CD14-positive monocyte (primary cell): ENCODE data around the gene FXYD5. TPM values are rescaled to one million over a fixed set of nuclear protein-coding genes. Genes with fewer than 3 reads are reported as not detected.

Experiments
- DNase-seq, 3 donors: peaks; one replicate each; pipeline ENCODE4 v3.0.0-alpha.2; 2011 to 2022
- H2AFZ ChIP-seq: 2 replicates; pipeline ENCODE4 v1.6.0; 2012; ENCODE audit warnings: mild to moderate bottlenecking, low read depth, low read length, inconsistent platforms; ENCODE audit not compliant: insufficient read depth, poor library complexity, severe bottlenecking
- H3K27ac ChIP-seq, 2 donors: 1 replicate in 1 of 2; 2 replicates in 1 of 2; pipeline ENCODE4 v1.5.1; 2012 to 2013; ENCODE audit warnings: low read length in 2 of 2, control low read depth in 1 of 2, inconsistent platforms in 1 of 2, low read depth in 1 of 2, mild to moderate bottlenecking in 1 of 2
- H3K27me3 ChIP-seq, 2 donors: one replicate each; pipeline versions ENCODE4 v1.6.0 to v1.6.1; 2011 to 2013; ENCODE audit warnings: low read length in 2 of 2; ENCODE audit not compliant: control insufficient read depth in 2 of 2, insufficient read depth in 2 of 2
- H3K36me3 ChIP-seq, 2 donors: replicated peaks in 1 of 2; 1 replicate in 1 of 2; 2 replicates in 1 of 2; pipeline versions ENCODE4 v1.5.1 to v1.6.1; 2012 to 2013; ENCODE audit warnings: low read length in 2 of 2, control low read depth in 1 of 2, inconsistent platforms in 1 of 2, mild to moderate bottlenecking in 1 of 2; ENCODE audit not compliant: insufficient read depth in 2 of 2, control insufficient read depth in 1 of 2
- H3K4me1 ChIP-seq, 2 donors: 1 replicate in 1 of 2; 2 replicates in 1 of 2; pipeline versions ENCODE4 v1.5.1 to v1.6.1; 2012 to 2013; ENCODE audit warnings: low read length in 2 of 2, control low read depth in 1 of 2, inconsistent platforms in 1 of 2, mild to moderate bottlenecking in 1 of 2, moderate library complexity in 1 of 2; ENCODE audit not compliant: insufficient read depth in 2 of 2, control insufficient read depth in 1 of 2
- H3K4me2 ChIP-seq: replicated peaks from 2 replicates; pipeline ENCODE3; 2012; ENCODE audit warnings: low read length, moderate library complexity, mild to moderate bottlenecking; ENCODE audit not compliant: poor library complexity, severe bottlenecking; ENCODE audit errors: extremely low read depth
- H3K4me3 ChIP-seq, 3 experiments: fragments of 200-600 bp in 1 of 3; sonication (generic) in 1 of 3; replicated peaks in 1 of 3; 1 replicate in 2 of 3; 2 replicates in 1 of 3; pipeline ENCODE4 v1.5.1; 2011 to 2013; ENCODE audit warnings: low read length in 3 of 3, mild to moderate bottlenecking in 3 of 3, control low read depth in 2 of 3, low read depth in 2 of 3, inconsistent platforms in 1 of 3, moderate library complexity in 1 of 3
- H3K79me2 ChIP-seq: 2 replicates; pipeline ENCODE4 v1.6.0; 2012; ENCODE audit warnings: mild to moderate bottlenecking, control low read depth, inconsistent platforms, low read length, moderate library complexity; ENCODE audit not compliant: insufficient read depth
- H3K9ac ChIP-seq: 2 replicates; pipeline ENCODE4 v1.6.0; 2017; ENCODE audit warnings: low read length, mild to moderate bottlenecking; ENCODE audit not compliant: insufficient read depth, poor library complexity, severe bottlenecking
- H3K9me3 ChIP-seq, 2 donors: replicated peaks in 1 of 2; 1 replicate in 1 of 2; 2 replicates in 1 of 2; pipeline versions ENCODE4 v1.5.1 to v1.6.1; 2012 to 2013; ENCODE audit warnings: low read length in 2 of 2, control low read depth in 1 of 2; ENCODE audit not compliant: control insufficient read depth in 1 of 2, insufficient read depth in 1 of 2
- H4K20me1 ChIP-seq: 2 replicates; pipeline ENCODE4 v1.6.0; 2012; ENCODE audit warnings: mild to moderate bottlenecking, low read length, control low read depth, moderate library complexity; ENCODE audit not compliant: insufficient read depth
- H3K27ac Mint-ChIP-seq, 7 donors: one replicate each; pipeline ENCODE4 v1.8.0; 2020; ENCODE audit warnings: mild to moderate bottlenecking in 7 of 7, mixed read lengths in 7 of 7, moderate library complexity in 6 of 7, inconsistent platforms in 2 of 7
- H3K27me3 Mint-ChIP-seq, 3 donors: one replicate each; pipeline ENCODE4 v1.8.0; 2021 to 2022; ENCODE audit warnings: low read depth in 3 of 3, mild to moderate bottlenecking in 3 of 3, mixed read lengths in 3 of 3, moderate library complexity in 3 of 3, inconsistent platforms in 1 of 3
- H3K36me3 Mint-ChIP-seq, 2 donors: one replicate each; pipeline ENCODE4 v1.8.0; 2020; ENCODE audit warnings: mixed read lengths in 2 of 2, inconsistent platforms in 1 of 2, mild to moderate bottlenecking in 1 of 2
- H3K4me1 Mint-ChIP-seq: one replicate; pipeline ENCODE4 v1.8.0; 2020; ENCODE audit warnings: mild to moderate bottlenecking, mixed read lengths
- H3K4me3 Mint-ChIP-seq, 2 donors: one replicate each; pipeline ENCODE4 v1.8.0; 2020; ENCODE audit warnings: mild to moderate bottlenecking in 2 of 2, mixed read lengths in 2 of 2, moderate library complexity in 1 of 2
- H3K9me3 Mint-ChIP-seq, 7 donors: one replicate each; pipeline ENCODE4 v1.8.0; 2020 to 2022; ENCODE audit warnings: mixed read lengths in 7 of 7, mild to moderate bottlenecking in 6 of 7, moderate library complexity in 6 of 7, inconsistent platforms in 2 of 7
- WGBS: methylation state at CpG from one replicate; pipeline ENCODE4 v1.1.5; 2013; ENCODE audit warnings: missing lambda C conversion rate; ENCODE audit not compliant: insufficient coverage; 5-methylcytosine and 5-hydroxymethylcytosine counted together
- intact Hi-C, 2 donors: fragments of 100-400 bp; cut with micrococcal nuclease; formaldehyde crosslinking; loops; one replicate each; pipeline versions ENCODE4 v1.15.0 to v1.15.1; 2023
- polyA plus RNA-seq, 3 donors: library from polyadenylated mRNA; depleted of rRNA in 1 of 3; unstranded in 2 of 3; stranded (reverse) in 1 of 3; fragments of 300-500 nt in 2 of 3; fragments of >200 nt in 1 of 3; fragmentation: Illumina TruSeq in 2 of 3; gene quantifications; 1 replicate in 2 of 3; 2 replicates in 1 of 3; pipeline ENCODE4 v1.2.3, GENCODE V29; 2012 to 2021
- TF ChIP-seq, protein P1 (sequence below): fragments of 200-600 bp; IDR thresholded peaks from one replicate; pipeline ENCODE4 v1.8.0; 2022; ENCODE audit warnings: antibody characterized with exemption, mild to moderate bottlenecking

The FXYD5 gene
- polyA plus RNA-seq, 3 donors, result 204 to 673 (median 312) TPM

DNA sequence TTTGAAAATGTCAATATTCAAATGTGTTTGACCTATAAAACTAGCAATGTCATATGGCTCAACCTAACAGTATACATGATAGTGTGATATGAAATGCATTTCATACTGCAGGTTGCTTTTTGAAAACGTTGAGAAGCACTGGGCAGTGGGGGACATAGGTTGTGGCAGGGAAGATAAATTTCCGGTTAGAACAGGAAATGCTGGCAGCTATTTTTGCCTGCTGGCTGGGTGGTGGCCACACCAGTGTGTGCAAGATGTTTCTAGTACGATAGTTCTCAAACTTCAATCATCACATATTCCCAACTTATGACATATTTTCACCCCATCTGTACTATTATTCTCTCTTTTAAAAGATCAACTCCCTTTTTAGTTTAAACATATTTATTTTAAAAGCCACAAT, 17.2 kb downstream of the FXYD5 start:
- peaks cover 71% of the 10 kb centered on the region for H3K4me1 Mint-ChIP-seq
- peak in 1 of 3 donors; percentile 35 for DNase-seq
- peaks cover 6% of the 10 kb centered on the region for H3K79me2 ChIP-seq
- H3K27me3 ChIP-seq, result no peaks in the 10 kb centered on the region
- TF ChIP-seq, protein P1, sequence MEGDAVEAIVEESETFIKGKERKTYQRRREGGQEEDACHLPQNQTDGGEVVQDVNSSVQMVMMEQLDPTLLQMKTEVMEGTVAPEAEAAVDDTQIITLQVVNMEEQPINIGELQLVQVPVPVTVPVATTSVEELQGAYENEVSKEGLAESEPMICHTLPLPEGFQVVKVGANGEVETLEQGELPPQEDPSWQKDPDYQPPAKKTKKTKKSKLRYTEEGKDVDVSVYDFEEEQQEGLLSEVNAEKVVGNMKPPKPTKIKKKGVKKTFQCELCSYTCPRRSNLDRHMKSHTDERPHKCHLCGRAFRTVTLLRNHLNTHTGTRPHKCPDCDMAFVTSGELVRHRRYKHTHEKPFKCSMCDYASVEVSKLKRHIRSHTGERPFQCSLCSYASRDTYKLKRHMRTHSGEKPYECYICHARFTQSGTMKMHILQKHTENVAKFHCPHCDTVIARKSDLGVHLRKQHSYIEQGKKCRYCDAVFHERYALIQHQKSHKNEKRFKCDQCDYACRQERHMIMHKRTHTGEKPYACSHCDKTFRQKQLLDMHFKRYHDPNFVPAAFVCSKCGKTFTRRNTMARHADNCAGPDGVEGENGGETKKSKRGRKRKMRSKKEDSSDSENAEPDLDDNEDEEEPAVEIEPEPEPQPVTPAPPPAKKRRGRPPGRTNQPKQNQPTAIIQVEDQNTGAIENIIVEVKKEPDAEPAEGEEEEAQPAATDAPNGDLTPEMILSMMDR, result no peak
- peak overlapping the region in 4 of 7 donors; percentile 32 to 86 (median 34) for H3K27ac Mint-ChIP-seq
- peaks cover 31 to 44% of the 10 kb centered on the region in 2 donors for H3K36me3 Mint-ChIP-seq
- no peak overlapping the region for H2AFZ ChIP-seq
- H3K27me3 Mint-ChIP-seq, result no peaks in the 10 kb centered on the region
- peak overlapping the region in 1 of 2 donors; percentile 21 for H3K4me3 Mint-ChIP-seq
- peaks cover 0 to 5% (median 0%) of the 10 kb centered on the region in 7 donors for H3K9me3 Mint-ChIP-seq
- 0% methylated on average over 1 of the region's 3 CpGs for WGBS
- H3K9me3 ChIP-seq, result no peaks in the 10 kb centered on the region
- H3K4me3 ChIP-seq, result no peak overlapping the region
- intact Hi-C loops, result no loop called here
- peaks cover 20 to 33% of the 10 kb centered on the region in 2 donors for H3K36me3 ChIP-seq
- peak overlapping the region in 1 of 2 donors; percentile 57 for H3K27ac ChIP-seq
- H3K9ac ChIP-seq, result no peak overlapping the region
- H3K4me1 ChIP-seq, result peaks cover 46 to 61% of the 10 kb centered on the region in 2 donors
- H3K4me2 ChIP-seq, result peak overlapping the region; percentile 10
- H4K20me1 ChIP-seq, result peaks cover 6% of the 10 kb centered on the region

DNA sequence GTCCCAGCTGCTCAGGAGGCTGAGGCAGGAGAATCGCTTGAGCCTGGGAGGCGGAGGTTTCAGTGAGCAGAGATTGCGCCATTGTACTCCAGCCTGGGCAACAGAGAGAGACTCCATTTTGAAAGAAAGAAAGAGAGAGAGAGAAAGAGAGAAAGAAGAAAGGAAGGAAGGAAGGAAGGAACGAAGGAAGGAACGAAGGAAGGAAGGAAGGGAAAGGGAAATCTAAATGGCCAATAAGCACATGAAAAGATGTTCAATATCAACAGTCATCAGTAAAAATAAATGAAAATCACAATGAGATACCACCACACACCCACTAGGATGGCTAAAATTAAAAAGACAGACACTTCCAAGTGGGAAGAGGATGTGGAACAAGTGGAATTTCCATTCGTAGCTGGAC, 19.7 kb downstream of the FXYD5 start:
- Histone ChIP-seq H3K4me2 (no peak overlapping the region), H4K20me1 (no peaks in the 10 kb centered on the region), H3K27me3 (no peaks in the 10 kb centered on the region), H3K36me3 (peaks cover 7 to 14% of the 10 kb centered on the region in 2 donors), H3K9ac (no peak overlapping the region), H2AFZ (no peak overlapping the region), H3K27ac (no peak overlapping the region), H3K79me2 (no peaks in the 10 kb centered on the region), H3K4me1 (peaks cover 31 to 48% of the 10 kb centered on the region in 2 donors), H3K9me3 (no peaks in the 10 kb centered on the region), H3K4me3 (no peak overlapping the region)
- Mint-ChIP-seq H3K9me3 (peaks cover 0 to 4% (median 0%) of the 10 kb centered on the region in 7 donors), H3K4me3 (no peak overlapping the region), H3K27ac (no peak overlapping the region), H3K4me1 (peaks cover 68% of the 10 kb centered on the region), H3K27me3 (no peaks in the 10 kb centered on the region), H3K36me3 (peaks cover 9 to 22% of the 10 kb centered on the region in 2 donors)
- 77% methylated on average over 4 of the region's 6 CpGs for WGBS
- intact Hi-C loops, result no loop called here
- TF ChIP-seq, protein P1, result no peak
- DNase-seq, result no peak
